AG10803 (cell line): Measurements from ENCODE around the gene RSPO3.

ENCODE experiments used
- DNase-seq: peaks from one replicate; pipeline ENCODE4 v3.0.0; 2010; ENCODE audit warnings: low read depth
- H3K4me3 ChIP-seq: 2 replicates; pipeline ENCODE4 v1.5.1; 2011; ENCODE audit warnings: mild to moderate bottlenecking, low read length, control low read depth
- TF ChIP-seq, protein P1 (sequence below): conservative IDR thresholded peaks from 2 replicates; pipeline ENCODE4 v1.5.1; 2011; ENCODE audit warnings: mild to moderate bottlenecking, low read length, control low read depth, inconsistent platforms

The RSPO3 gene

DNA sequence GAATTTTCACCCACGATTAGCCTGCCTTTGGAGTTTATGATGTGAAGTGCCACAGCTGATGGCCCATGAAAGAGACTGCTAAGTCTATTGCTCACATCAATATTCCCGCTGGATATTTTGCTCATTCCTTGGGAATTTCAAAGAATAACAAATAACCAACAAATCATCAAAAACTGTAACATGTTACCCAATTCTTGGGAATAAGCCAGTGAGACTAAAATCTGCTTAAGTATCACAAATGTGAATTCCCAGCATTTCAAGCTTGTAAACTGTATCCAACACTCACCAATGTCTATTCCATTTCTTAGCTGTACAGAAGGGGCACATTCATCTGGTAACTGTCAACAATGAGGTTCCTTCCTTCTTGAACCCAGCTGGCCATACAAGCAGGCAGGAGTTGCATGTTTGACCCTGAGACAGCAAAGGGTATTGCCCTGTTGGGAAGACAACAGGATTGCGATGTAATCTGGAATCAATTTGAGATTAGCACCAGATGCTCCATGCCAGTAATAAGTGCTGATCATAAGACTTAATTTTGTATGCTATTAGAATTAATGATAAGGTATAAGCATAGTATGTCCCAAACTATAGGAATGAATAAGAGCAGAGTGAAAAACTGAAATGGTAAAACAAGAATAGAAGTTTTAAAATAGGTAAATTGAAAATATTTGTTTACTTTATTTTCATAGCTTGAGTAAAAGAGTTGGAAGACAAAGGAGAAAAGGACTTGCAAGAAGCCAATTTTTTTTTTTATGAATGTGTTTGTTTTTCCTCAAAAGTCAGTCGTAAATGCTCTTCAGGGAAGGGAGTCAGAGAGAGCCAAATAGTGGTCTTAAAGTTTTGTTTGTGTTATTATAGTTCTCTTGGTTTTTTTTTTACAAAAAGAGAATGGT, 58.8 kb downstream of the RSPO3 start:
- TF ChIP-seq, protein P1, sequence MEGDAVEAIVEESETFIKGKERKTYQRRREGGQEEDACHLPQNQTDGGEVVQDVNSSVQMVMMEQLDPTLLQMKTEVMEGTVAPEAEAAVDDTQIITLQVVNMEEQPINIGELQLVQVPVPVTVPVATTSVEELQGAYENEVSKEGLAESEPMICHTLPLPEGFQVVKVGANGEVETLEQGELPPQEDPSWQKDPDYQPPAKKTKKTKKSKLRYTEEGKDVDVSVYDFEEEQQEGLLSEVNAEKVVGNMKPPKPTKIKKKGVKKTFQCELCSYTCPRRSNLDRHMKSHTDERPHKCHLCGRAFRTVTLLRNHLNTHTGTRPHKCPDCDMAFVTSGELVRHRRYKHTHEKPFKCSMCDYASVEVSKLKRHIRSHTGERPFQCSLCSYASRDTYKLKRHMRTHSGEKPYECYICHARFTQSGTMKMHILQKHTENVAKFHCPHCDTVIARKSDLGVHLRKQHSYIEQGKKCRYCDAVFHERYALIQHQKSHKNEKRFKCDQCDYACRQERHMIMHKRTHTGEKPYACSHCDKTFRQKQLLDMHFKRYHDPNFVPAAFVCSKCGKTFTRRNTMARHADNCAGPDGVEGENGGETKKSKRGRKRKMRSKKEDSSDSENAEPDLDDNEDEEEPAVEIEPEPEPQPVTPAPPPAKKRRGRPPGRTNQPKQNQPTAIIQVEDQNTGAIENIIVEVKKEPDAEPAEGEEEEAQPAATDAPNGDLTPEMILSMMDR, result no peak
- peak; percentile 96 for DNase-seq

DNA sequence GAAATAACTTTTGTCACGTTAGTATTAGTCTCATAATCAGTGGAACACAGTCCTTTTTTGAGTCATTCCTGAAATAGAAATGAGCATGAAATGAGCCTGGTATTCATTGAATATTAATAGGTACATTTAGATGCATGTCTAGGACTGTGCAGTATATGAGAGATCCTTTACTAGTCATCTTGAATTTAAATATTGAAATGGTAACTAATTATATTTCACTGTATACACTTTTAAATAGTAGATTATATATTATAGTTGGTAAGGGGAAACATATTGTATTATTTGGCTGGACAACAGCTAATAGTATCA, 59.4 kb downstream of the RSPO3 start:
- no peak for DNase-seq
- TF ChIP-seq, protein P1, result no peak
- H3K4me3 ChIP-seq, result no peak overlapping the region

More for the DNA sequence above, 58.8 kb downstream of the RSPO3 start:
- no peak overlapping the region for H3K4me3 ChIP-seq

DNA sequence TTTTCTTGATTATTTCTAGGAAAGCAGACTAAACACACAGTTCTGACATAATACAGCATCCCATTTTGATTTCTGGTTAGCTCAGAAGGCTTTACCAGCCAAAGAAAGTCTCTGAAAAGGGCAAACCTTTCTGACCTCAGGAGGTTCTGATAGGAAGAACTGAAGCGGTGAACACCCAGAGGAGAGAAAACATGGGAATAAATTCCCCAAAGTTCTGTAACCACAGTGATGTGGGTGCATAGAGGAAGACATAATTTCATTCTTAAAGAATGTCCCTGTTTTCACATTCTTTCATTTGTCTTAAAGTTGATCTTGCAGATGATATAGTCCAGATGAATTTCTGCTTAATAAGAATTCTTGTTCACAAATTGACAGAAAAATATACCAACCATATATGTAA, 60.3 kb downstream of the RSPO3 start:
- TF ChIP-seq, protein P1, result no peak
- H3K4me3 ChIP-seq, result no peak overlapping the region
- peak; percentile 68 for DNase-seq

DNA sequence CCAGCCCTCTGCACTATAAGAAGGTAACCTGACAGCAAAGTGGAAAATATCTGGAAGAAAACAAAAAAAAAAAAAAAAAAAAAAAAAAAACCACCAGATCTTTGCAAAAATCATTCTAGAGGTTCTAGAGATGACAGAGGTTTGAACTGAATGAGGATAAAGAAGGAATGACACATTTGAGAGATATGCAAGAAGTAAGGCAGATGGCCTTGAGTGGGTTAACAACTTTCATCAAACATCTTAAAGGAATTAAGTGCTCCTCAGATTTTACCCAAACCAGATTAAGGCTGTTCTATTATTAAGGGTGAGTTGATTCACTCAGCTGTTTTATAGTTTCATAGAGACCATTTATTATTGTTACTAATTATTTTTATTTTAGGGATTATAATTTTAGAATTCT, 62.0 kb downstream of the RSPO3 start:
- TF ChIP-seq, protein P1, result no peak
- DNase-seq, result peak; percentile 64

DNA sequence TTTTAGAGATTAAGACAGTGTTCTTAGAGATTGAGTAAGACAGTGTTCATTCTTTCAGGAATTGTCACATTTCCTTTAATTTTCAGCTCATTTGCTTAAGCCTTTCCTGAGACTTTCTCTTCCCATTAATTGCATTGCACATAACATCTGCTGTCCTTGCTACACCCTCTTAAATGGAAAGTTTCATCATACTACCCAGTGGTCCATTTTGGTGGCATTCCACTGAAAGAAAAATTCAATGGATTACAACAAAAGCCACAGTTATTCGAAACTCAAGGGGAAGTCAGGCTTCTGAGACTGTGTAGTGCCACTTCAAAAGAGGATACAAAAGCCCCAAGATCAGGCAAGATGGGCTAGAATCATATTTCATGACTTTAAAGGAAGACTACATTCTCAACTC, 64.0 kb downstream of the RSPO3 start:
- peak; percentile 96 for DNase-seq

More for the DNA sequence above, 62.0 kb downstream of the RSPO3 start:
- no peak overlapping the region for H3K4me3 ChIP-seq

DNA sequence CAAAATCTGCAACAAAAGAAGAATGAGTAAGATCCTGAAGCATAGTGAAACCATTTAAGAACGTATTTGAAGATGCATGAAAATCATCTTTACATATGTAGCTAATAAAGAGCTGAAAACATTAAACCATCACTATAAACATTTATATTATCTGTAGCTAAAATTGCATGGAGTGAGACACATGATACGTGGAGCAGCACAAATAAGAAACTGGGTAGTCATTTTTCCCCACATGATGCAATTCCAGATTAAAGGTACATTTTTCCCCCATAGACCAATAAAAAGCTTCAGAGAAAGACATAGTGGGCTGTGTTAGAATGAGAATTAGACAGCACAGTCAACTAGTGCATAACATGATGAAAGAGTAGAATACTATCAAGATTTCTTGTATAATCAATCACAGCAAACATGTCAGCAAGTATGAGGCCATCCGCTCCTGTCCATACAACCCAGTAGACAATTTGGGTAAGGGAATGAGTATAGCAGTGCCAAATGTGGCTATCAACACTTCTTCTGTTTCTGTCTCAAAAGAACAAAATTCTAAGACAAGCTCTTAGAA, 67.0 kb downstream of the RSPO3 start:
- no peak for DNase-seq
- no peak overlapping the region for H3K4me3 ChIP-seq
- TF ChIP-seq, protein P1, result no peak

More for the DNA sequence above, 64.0 kb downstream of the RSPO3 start:
- H3K4me3 ChIP-seq, result no peak overlapping the region
- TF ChIP-seq, protein P1, result no peak

DNA sequence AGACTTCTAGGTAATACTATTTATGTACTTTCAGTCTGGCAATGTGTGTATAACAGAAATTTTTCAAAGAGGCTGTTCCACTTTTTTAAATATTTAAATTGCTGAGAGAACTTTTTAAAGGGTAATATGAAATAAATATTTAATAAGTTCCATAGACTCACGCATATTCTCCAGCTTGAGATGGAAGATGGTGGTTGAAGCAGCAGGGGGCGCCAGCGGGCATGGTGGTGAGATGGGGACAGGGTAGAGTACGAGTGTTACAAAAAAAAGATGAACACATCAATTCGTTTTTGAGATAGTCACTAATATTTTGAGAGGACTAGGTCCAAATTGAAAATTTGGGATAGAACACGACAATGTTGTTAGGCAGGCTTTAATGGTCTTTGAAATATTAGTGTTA, 68.4 kb downstream of the RSPO3 start:
- DNase-seq, result no peak
- TF ChIP-seq, protein P1, result peak; percentile 30; the same call in 1 of the 2 replicates
- no peak overlapping the region for H3K4me3 ChIP-seq
